Hematopoietic multipotent progenitor cell treated with erythropoietin and hydrocortisone succinate and interleukin-3 and kit ligand, for 8 days (in vitro differentiated cells): Measurements from ENCODE around the gene UGT8.
"Not testable (repeated sequence)": the region's sequence is repeated elsewhere in the genome, so short reads cannot be mapped to it uniquely, and the experiment has no call there.

Experiments used
- DNase-seq: peaks from one replicate; pipeline ENCODE4 v3.0.0-alpha.2; 2015

The UGT8 gene

DNA sequence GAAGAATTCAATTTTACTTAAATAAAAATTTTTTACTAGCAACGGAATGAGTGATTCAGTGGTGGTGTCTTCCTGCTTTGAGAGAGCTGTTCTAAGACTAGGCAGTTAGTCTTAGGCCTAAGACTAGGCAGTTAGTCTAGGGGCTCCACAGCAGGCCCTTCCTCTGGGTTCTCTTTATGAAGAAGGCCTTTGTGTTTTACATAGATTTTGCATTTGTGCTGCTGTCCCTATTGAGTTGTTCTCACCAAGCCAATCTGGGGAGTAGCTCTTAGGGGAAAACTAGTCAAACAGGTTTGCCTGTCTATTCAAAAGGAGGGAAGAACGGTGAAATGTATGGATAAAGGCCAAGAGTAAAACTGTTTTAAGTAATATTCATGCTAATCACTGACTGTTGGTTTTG is 7.6 kb downstream of the UGT8 start:
- no peak for DNase-seq

DNA sequence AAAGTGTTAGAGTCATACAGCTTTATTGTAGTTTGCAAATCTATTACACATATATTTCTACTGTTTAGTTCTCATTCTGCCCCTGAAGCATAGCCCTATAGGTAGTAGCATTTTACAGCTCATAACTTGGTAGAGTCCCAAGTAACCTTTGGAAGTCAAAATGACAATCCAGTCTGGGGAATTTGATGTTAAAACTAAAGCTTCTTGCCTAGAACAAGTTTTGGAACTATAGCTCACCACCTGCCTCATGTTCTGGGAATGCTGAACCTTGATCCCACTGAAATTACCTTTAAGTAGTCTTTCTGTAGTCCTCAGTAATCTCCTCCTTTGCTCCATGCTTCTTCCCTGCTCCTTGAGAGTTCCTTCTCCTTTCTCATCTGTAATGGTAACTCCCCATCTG is 8.4 kb downstream of the UGT8 start:
- DNase-seq: no peak

DNA sequence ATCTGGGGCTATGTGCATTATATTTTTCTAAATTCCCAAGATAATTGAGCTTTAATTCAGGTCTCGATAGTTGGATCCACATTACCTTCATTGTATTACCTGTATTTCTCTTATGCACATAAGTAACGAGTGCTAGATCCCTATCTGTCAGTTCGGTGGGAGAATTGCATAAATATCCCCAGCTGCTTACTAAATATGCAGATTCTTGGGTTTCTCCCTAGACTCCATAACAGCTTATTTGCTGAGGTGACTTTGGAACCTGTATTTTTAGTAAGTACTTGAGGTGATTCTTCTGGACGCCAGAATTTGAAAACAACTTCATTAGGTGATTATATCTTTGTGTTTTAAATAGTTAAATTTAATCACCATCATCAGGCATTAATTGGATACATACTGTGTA is 15.0 kb downstream of the UGT8 start:
- no peak for DNase-seq

DNA sequence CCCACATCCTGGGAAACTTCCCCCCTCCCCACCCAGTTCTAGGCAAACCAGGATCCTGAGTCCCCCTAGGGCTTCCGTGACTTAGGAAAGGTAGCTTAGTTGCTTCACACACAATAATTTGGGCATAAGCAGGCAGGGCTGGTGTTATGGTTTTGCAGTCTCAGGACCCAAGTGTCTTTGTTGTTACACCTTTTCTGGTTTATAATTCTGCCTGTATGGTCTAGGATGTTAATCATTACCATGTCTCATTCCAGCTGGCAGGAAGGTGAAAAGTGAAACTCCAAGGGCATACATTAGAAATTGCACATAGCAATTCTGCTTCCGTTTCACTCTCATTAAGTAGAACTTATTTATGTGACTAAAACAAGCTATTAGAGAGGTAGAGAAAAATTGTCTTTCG is 16.8 kb downstream of the UGT8 start:
- no peak for DNase-seq

GRCh38 chr4:114616036-114616435 is 17.4 kb downstream of the UGT8 start:
- not testable (repeated sequence) for DNase-seq

DNA sequence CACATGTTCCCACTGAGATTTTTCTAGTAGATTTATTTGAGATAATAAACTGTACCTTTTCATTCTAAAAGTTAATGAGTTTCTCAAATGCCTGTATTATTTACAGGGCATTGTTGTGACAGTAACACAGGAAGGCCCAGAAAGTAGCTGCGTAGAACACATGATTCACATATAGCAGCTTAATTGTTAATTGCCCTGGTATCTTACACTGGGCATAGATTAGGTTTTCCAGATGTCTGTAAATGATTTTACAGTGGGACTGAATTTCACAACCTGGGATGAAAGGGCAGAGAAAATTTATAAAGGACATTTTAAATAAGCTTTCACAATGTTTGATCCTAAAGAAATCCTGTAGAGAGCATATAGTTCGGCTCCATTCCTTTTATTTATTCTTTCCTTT is 27.6 kb downstream of the UGT8 start:
- DNase-seq: no peak

DNA sequence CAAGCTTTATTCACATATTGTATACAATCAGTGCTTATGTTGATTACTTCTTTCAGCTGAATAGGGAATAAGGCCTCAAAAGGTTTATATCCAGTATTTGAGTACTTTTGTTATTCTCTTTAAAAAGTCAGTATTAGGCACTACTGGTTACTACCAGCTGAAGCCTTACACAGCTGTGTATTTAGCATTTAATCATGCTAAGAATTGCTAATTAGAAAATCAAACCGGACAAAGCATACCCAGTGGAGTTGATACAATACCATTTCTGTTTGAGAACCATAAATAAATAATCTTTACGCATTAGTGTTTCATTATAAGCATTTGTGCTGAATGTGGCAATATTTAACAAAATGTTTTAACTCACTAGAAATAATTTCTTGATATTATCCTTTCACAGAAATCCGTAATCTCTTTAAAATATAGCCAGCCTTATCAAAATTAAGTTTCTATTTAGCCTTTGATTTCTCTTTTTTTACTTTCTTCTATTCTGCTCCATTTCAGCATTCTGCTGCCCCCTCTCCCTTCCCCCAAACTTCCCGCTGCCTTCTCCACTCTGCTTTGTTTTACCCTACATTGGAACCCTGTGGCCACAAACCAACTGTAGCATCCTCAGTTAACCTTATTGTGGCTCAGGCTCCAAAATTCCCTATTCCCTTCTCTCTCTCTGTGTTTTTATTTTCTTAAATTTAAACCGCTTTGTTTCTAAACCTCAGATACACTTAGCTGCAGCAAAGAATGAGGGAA is 37.8 kb downstream of the UGT8 start:
- DNase-seq: no peak

DNA sequence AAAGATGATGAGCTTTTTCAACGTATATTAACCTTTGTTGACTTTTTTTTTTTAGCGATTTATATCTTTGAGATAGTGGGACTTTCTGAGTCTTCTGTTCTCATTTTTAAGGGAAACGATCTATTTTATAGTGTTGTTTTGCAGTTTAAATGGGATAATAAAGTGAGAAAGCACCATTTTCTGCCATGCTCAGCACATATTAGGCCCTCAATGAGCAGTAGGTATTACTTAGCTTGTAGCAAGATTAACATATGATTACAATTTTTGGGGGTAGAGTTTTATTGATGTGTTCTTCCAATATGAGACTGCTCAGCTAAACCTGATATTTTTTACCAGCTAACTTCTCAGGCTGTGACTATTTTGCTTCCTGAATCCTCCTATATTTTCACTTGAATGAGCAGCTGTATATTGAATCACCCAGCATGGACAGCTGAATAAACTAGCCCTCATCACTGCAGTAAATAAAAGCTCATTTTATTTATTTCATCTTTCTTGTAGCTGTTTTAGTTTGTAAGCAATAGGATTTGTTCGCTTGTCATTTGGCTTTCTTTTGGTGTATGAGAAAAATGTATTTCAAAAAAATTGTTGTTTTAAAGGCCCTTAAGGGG is 43.7 kb downstream of the UGT8 start:
- no peak for DNase-seq

GRCh38 chr4:114649908-114650307 is 51.3 kb downstream of the UGT8 start:
- DNase-seq: no peak

DNA sequence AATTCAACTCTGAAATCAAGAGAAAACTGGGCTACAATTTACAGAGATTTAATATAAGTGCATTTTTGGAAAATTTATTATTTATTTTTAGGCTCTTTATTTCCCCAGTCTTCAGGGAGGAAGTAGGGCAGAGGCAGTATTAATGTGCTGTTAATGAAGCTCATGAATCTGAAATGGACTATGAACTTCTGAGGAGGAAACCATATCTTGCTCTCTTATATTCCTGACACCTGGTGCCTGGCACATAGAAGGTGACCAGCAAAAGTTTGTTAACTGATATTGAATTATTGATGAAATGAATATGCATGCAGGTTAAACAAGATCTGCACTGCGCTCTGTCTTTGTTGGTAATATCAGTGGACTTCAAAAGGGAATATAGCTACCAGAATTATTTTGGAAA is 55.1 kb downstream of the UGT8 start:
- DNase-seq: no peak

DNA sequence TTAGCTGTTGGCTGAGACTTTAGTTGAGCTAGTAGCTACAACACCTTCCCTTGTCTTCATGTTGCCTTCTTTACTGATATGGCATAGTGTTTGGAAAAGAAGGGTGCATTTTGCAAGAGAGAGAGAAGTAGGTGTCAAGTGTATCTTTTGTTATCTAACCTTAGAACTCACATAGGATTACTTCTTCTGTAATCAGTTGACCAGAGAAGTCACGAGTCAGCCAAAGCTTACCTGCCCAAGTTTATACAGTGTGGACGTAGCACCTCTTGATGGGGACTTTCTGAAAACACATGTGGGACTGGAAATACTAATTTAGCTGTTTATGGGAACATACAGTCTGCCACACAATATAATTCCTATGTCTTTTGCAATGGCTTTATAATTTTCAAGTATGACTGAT is 56.0 kb downstream of the UGT8 start:
- no peak for DNase-seq

GRCh38 chr4:114658179-114658578 is 59.6 kb downstream of the UGT8 start:
- no peak for DNase-seq

DNA sequence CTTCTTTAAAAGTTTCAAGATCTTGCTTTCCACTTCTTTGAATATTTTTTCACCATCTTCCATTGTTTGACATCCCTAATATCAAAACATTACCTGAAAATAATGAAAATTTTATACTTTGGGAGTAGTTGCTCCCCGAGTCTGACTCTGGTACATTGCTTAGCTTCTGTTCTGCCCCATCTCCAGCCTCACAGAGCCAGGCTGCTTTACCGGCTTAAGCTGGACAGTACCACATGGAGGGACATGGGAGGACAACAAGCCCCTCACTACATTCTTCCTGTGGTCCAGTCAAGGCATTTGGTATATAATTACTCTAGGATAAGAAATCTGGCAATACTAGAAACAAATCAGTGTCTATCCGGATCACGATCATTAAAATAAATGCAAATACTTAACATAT is 60.2 kb downstream of the UGT8 start:
- DNase-seq: no peak

DNA sequence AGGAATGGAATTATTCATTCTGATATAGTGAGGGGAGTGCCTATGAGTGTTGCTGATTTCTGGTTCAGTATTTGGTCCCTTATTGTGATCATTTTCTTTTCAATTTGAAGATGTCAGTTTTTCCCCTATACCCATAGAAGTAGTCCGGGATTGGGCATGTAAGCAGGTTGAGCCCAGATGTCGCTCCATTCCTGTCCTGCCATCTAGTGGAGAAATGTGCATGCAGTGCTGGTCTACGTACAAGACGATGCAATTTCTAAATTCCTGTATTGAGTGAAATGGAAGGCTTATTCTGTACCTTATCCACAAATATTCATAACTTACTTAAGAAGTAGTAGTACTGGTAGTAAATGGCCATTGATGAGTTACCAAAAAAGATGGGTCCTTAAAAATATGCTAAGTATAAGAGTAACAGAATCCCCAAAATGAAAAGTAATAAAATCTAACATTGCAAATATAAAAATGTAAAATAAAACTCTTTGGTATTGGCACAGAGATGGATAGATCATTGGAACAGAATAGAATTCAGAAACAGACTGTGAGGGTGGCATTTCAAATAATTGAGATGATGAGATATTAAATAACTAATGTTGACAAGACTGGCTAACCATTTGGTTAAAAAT is 60.9 kb downstream of the UGT8 start:
- peak; percentile 55 for DNase-seq

DNA sequence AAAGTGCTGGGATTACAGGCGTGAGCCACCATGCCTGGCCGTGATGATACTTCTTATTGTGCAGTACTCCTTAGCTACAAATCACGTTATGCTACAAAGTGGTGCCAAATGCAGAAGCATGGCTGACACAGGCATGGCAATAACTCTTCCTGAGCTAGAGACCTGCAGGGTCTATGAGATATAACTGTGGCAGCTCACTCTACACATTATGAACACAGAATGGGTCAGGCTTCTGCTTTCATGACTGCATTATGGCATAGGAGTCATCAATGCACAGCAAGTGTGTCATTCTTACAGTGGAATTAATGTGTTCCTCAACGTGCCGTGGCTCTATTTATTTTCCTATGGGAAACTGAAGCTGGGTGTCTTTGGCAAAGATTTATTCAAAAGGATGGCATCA is 64.5 kb downstream of the UGT8 start:
- DNase-seq: no peak

- DNase-seq: no peak
Observed at GRCh38 chr4:114668577-114668976, 70.0 kb downstream of the UGT8 start.

- not testable (repeated sequence) for DNase-seq
Observed at GRCh38 chr4:114670733-114671132, 72.1 kb downstream of the UGT8 start.

GRCh38 chr4:114673306-114673705 is 74.7 kb downstream of the UGT8 start:
- no peak for DNase-seq

DNA sequence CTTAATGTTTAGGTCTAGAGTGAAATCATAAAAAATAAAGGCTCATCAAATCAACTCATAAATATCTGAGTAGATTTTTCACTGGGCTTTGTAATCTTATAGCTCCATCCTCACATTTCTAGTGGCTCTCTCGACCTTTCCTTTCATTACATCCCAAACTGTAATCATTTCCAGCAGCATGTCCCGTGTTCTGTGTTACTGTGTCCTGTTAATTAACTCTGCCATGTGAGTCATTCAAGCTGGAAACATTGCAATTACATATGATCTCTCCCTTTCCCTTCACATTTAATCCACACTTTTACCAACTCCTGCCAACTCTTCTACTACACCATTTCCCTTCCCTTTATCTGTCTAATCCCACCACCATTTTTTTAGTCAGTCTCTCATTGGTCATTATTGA is 75.5 kb downstream of the UGT8 start:
- DNase-seq: no peak

GRCh38 chr4:114677346-114677979 is 78.9 kb downstream of the UGT8 start:
- no peak for DNase-seq

DNA sequence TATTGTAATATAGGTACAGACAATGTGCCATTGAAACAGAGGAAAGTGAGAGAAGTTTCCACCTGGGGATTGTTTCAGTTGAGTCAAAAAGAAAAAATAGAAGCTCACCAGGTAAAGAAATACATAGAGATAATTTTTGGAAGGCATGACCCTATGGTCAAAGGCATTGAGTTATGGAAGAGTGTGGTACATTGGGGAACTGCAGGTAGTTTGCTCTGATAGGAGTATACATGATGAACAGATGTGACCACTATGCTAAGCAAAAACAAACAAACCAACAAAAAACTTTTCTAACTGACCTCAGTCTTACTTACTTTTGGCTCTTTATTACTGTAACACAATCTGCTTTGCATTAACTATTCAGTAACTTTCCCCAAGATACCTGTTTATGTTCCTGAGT is 85.9 kb downstream of the UGT8 start:
- DNase-seq: no peak

- no peak for DNase-seq
Observed at GRCh38 chr4:114688059-114688458, 89.5 kb downstream of the UGT8 start.

DNA sequence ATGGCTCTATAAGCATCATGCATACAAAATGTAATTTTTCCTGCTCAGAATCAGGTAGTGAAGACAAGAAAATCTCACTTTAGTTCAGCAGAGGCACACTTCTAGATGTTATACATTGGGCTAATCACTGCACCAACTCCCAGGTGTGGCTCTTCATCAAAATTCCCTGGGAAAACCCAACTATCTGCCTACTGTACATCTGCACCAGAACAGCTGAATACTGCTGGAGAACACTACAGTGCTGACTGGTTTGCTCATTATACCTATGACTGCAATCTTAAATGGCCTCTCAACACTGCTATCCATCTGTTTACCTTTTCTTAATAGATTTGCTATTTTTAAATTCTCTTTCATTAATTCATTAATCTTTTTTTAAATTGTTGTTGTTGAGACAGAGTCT is 92.0 kb downstream of the UGT8 start:
- no peak for DNase-seq

DNA sequence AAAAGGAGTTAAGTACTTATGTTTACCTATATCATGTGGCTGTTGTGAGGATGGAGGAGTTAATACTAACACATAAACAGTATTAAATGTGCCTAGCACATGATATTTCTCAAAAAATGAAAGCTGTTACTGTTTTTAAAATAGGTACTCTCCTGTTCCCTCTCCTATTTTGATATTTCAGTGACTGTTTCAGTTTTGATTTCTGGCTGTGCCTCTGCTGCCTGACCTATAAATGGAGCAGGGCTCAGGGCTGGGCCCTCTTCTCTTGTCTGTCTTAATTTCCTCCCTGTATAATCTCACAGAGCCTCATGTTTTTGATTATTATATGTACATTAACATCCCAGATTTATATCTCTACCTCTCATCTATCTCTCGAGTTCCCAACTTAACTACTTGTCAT is 93.3 kb downstream of the UGT8 start:
- DNase-seq: no peak
